WTC11 (cell line): Measurements from ENCODE around the gene KLHL26.

ENCODE experiments used
- ELF4 ChIP-seq: sonication (generic); formaldehyde crosslinking; IDR thresholded peaks from 2 replicates; pipeline ENCODE4 v1.8.1; 2022; ENCODE audit warnings: low read depth, mild to moderate bottlenecking, moderate library complexity, missing genetic modification reagents
- ETV6 ChIP-seq: sonication (generic); formaldehyde crosslinking; IDR thresholded peaks from 2 replicates; pipeline ENCODE4 v1.8.1; 2022; ENCODE audit warnings: mild to moderate bottlenecking, missing genetic modification reagents
- FOXP1 ChIP-seq: sonication (generic); formaldehyde crosslinking; IDR thresholded peaks from 2 replicates; pipeline ENCODE4 v1.8.0; 2022; ENCODE audit warnings: missing genetic modification reagents, mild to moderate bottlenecking, moderate library complexity, borderline replicate concordance
- TP53 ChIP-seq: sonication (generic); formaldehyde crosslinking; IDR thresholded peaks from 2 replicates; pipeline ENCODE4 v1.8.1; 2023; ENCODE audit warnings: mild to moderate bottlenecking, missing genetic modification reagents
- ZBTB21 ChIP-seq: sonication (generic); formaldehyde crosslinking; IDR thresholded peaks from 2 replicates; pipeline ENCODE4 v1.8.1; 2023; ENCODE audit warnings: mild to moderate bottlenecking, missing genetic modification reagents, borderline replicate concordance
- ZNF532 ChIP-seq: fragments of 250-450 bp; sonication (Bioruptor Pico); IDR thresholded peaks from 2 replicates; pipeline ENCODE4 v1.9.0; 2021; ENCODE audit warnings: mild to moderate bottlenecking, borderline replicate concordance
- TF ChIP-seq, protein P1 (sequence below): sonication (generic); formaldehyde crosslinking; IDR thresholded peaks from 2 replicates; pipeline ENCODE4 v1.8.0; 2023; ENCODE audit warnings: mild to moderate bottlenecking, missing genetic modification reagents
- TF ChIP-seq, protein P2 (sequence below): fragments of 200-600 bp; IDR thresholded peaks from 2 replicates; pipeline ENCODE4 v1.8.0; 2022; ENCODE audit warnings: antibody characterized with exemption
- TF ChIP-seq, protein P3 (sequence below): sonication (generic); formaldehyde crosslinking; IDR thresholded peaks from 2 replicates; pipeline ENCODE4 v1.8.1; 2023; ENCODE audit warnings: mild to moderate bottlenecking, moderate library complexity, missing genetic modification reagents

- TF ChIP-seq, protein P1, sequence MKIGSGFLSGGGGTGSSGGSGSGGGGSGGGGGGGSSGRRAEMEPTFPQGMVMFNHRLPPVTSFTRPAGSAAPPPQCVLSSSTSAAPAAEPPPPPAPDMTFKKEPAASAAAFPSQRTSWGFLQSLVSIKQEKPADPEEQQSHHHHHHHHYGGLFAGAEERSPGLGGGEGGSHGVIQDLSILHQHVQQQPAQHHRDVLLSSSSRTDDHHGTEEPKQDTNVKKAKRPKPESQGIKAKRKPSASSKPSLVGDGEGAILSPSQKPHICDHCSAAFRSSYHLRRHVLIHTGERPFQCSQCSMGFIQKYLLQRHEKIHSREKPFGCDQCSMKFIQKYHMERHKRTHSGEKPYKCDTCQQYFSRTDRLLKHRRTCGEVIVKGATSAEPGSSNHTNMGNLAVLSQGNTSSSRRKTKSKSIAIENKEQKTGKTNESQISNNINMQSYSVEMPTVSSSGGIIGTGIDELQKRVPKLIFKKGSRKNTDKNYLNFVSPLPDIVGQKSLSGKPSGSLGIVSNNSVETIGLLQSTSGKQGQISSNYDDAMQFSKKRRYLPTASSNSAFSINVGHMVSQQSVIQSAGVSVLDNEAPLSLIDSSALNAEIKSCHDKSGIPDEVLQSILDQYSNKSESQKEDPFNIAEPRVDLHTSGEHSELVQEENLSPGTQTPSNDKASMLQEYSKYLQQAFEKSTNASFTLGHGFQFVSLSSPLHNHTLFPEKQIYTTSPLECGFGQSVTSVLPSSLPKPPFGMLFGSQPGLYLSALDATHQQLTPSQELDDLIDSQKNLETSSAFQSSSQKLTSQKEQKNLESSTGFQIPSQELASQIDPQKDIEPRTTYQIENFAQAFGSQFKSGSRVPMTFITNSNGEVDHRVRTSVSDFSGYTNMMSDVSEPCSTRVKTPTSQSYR (CRISPR knock-in tag), result no peak
- TF ChIP-seq, protein P2, sequence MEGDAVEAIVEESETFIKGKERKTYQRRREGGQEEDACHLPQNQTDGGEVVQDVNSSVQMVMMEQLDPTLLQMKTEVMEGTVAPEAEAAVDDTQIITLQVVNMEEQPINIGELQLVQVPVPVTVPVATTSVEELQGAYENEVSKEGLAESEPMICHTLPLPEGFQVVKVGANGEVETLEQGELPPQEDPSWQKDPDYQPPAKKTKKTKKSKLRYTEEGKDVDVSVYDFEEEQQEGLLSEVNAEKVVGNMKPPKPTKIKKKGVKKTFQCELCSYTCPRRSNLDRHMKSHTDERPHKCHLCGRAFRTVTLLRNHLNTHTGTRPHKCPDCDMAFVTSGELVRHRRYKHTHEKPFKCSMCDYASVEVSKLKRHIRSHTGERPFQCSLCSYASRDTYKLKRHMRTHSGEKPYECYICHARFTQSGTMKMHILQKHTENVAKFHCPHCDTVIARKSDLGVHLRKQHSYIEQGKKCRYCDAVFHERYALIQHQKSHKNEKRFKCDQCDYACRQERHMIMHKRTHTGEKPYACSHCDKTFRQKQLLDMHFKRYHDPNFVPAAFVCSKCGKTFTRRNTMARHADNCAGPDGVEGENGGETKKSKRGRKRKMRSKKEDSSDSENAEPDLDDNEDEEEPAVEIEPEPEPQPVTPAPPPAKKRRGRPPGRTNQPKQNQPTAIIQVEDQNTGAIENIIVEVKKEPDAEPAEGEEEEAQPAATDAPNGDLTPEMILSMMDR, result no peak
- TF ChIP-seq, protein P3, sequence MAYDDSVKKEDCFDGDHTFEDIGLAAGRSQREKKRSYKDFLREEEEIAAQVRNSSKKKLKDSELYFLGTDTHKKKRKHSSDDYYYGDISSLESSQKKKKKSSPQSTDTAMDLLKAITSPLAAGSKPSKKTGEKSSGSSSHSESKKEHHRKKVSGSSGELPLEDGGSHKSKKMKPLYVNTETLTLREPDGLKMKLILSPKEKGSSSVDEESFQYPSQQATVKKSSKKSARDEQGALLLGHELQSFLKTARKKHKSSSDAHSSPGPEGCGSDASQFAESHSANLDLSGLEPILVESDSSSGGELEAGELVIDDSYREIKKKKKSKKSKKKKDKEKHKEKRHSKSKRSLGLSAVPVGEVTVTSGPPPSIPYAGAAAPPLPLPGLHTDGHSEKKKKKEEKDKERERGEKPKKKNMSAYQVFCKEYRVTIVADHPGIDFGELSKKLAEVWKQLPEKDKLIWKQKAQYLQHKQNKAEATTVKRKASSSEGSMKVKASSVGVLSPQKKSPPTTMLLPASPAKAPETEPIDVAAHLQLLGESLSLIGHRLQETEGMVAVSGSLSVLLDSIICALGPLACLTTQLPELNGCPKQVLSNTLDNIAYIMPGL (CRISPR knock-in tag), result 0 out of 2 replicates have a peak, but pooled peaks have one; percentile 18
- TF ChIP-seq ETV6 (CRISPR knock-in tag) (peak; percentile 44; the same call in 1 of the 2 replicates), ELF4 (CRISPR knock-in tag) (no peak), ZNF532 (CRISPR knock-in tag) (no peak), TP53 (CRISPR knock-in tag) (peak; percentile 46; the same call in 1 of the 2 replicates), FOXP1 (peak; percentile 38; the same call in 1 of the 2 replicates), ZBTB21 (no peak)
Observed at GRCh38 chr19:18610556-18611326, 26.1 kb upstream of the KLHL26 start.
